Measurements from ENCODE around the gene PDZK1IP1.
"Not testable (repeated sequence)": the region's sequence is repeated elsewhere in the genome, so short reads cannot be mapped to it uniquely, and the experiment has no call there.

The PDZK1IP1 gene

GRCh38 chr1:47147047-47147785, 42.6 kb downstream of the PDZK1IP1 start:
- Histone ChIP-seq H3K4me3 (ENCODE audit: low read depth, low read length) (no peak overlapping the region), H3K27me3 (ENCODE audit: insufficient read depth, low read depth, severe bottlenecking) (no peaks in the 10 kb centered on the region), H3K9me3 (ENCODE audit: severe bottlenecking) (peaks cover 2% of the 10 kb centered on the region), H3K27ac (no peak overlapping the region), H3K36me3 (no peaks in the 10 kb centered on the region)
- DNase-seq = peak; percentile 20
- TF ChIP-seq CTCF (IDR thresholded peaks at IDR 0.05; ENCODE audit: low read depth, low read length) = no peak

GRCh38 chr1:47146495-47146894, 43.3 kb downstream of the PDZK1IP1 start:
- not testable (repeated sequence) for H3K4me3 ChIP-seq (ENCODE audit: low read depth, low read length); H3K27ac ChIP-seq; H3K9me3 ChIP-seq (ENCODE audit: severe bottlenecking); H3K27me3 ChIP-seq (ENCODE audit: insufficient read depth, low read depth, severe bottlenecking); H3K36me3 ChIP-seq; DNase-seq

GRCh38 chr1:47143654-47144053, 46.2 kb downstream of the PDZK1IP1 start:
- H3K36me3 ChIP-seq; H3K9me3 ChIP-seq (ENCODE audit: severe bottlenecking); H3K27me3 ChIP-seq (ENCODE audit: insufficient read depth, low read depth, severe bottlenecking); H3K4me3 ChIP-seq (ENCODE audit: low read depth, low read length); H3K27ac ChIP-seq: not testable (repeated sequence)
- peak; percentile 61 for TF ChIP-seq CTCF (IDR thresholded peaks at IDR 0.05; ENCODE audit: low read depth, low read length)
- DNase-seq = peak; percentile 14

GRCh38 chr1:47140358-47140757, 49.5 kb downstream of the PDZK1IP1 start:
- H3K36me3 ChIP-seq; H3K9me3 ChIP-seq (ENCODE audit: severe bottlenecking); H3K27ac ChIP-seq; H3K4me3 ChIP-seq (ENCODE audit: low read depth, low read length); H3K27me3 ChIP-seq (ENCODE audit: insufficient read depth, low read depth, severe bottlenecking); DNase-seq: not testable (repeated sequence)

GRCh38 chr1:47137925-47138615, 51.8 kb downstream of the PDZK1IP1 start:
- Histone ChIP-seq H3K27me3 (ENCODE audit: insufficient read depth, low read depth, severe bottlenecking) (no peaks in the 10 kb centered on the region), H3K36me3 (no peaks in the 10 kb centered on the region), H3K9me3 (ENCODE audit: severe bottlenecking) (no peaks in the 10 kb centered on the region), H3K27ac (no peak overlapping the region), H3K4me3 (ENCODE audit: low read depth, low read length) (no peak overlapping the region)
- no peak for DNase-seq
- no peak for TF ChIP-seq CTCF (IDR thresholded peaks at IDR 0.05; ENCODE audit: low read depth, low read length)

GRCh38 chr1:47137198-47137597, 52.6 kb downstream of the PDZK1IP1 start, which contains the start of gene CYP4A22:
Gene CYP4A22 (plus strand): TSS chr1:47137441. CDS start chr1:47137486, 45 bp downstream.
- Histone ChIP-seq H3K36me3 (no peaks in the 10 kb centered on the region), H3K27me3 (ENCODE audit: insufficient read depth, low read depth, severe bottlenecking) (no peaks in the 10 kb centered on the region), H3K27ac (no peak within 1 kb of the TSS), H3K4me3 (ENCODE audit: low read depth, low read length) (no peak within 1 kb of the TSS), H3K9me3 (ENCODE audit: severe bottlenecking) (no peaks in the 10 kb centered on the region)
- DNase-seq = no peak
- TF ChIP-seq CTCF (IDR thresholded peaks at IDR 0.05; ENCODE audit: low read depth, low read length) = no peak
